OCI-LY7 (cell line): Measurements from ENCODE around the gene KRT39. TPM values are rescaled to one million over a fixed set of nuclear protein-coding genes. Genes with fewer than 3 reads are reported as not detected.

Source experiments
- BruUV-seq: library from RNA; stranded (reverse); fragments of 400-500 nt; replicated peaks from 2 replicates; lab custom pipeline; 2021; lab: Mats Ljungman, UMichigan
- CTCF ChIA-PET: fragments of 300-600 bp; sonication (Branson Sonifier 250); formaldehyde crosslinking; loops from one replicate; lab custom pipeline; 2022; ENCODE audit warnings: antibody characterized with exemption; ENCODE audit not compliant: unreplicated experiment; lab: Charles Lee
- POLR2A ChIA-PET: fragments of 300-600 bp; sonication (Branson Sonifier 250); formaldehyde crosslinking; loops from one replicate; lab custom pipeline; 2022; ENCODE audit warnings: antibody characterized with exemption; lab: Charles Lee
- DNase-seq: peaks from one replicate; pipeline ENCODE4 v3.0.0-alpha.2; 2015; ENCODE audit warnings: low spot score
- H2AFZ ChIP-seq: fragments of 200-600 bp; sonication (generic), shearing (Covaris generic); 2 replicates; pipeline ENCODE4 v1.6.1; 2014; ENCODE audit warnings: mild to moderate bottlenecking, antibody characterized with exemption, low read length, moderate library complexity
- H3K27ac ChIP-seq: fragments of 200-600 bp; sonication (generic); 2 replicates; pipeline ENCODE4 v1.5.1; 2014; ENCODE audit warnings: mixed run types, low read depth, mild to moderate bottlenecking, moderate library complexity, low read length, inconsistent platforms; ENCODE audit not compliant: poor library complexity, severe bottlenecking
- H3K36me3 ChIP-seq: fragments of 200-600 bp; sonication (generic); 2 replicates; pipeline ENCODE4 v1.6.1; 2014; ENCODE audit warnings: mild to moderate bottlenecking, antibody characterized with exemption, low read length, moderate library complexity, mixed read lengths; ENCODE audit not compliant: insufficient read depth
- H3K4me1 ChIP-seq: fragments of 200-600 bp; sonication (generic); 2 replicates; pipeline ENCODE4 v1.5.1; 2014; ENCODE audit warnings: mild to moderate bottlenecking, low read length; ENCODE audit not compliant: insufficient read depth, poor library complexity, severe bottlenecking
- H3K4me2 ChIP-seq: fragments of 200-600 bp; sonication (generic); 2 replicates; pipeline ENCODE4 v1.6.1; 2014; ENCODE audit warnings: mild to moderate bottlenecking, low read length
- H3K4me3 ChIP-seq: fragments of 200-600 bp; sonication (generic); 2 replicates; pipeline ENCODE4 v1.5.1; 2014; ENCODE audit warnings: mild to moderate bottlenecking, low read depth, low read length; ENCODE audit not compliant: poor library complexity, severe bottlenecking
- H3K79me2 ChIP-seq: fragments of 200-600 bp; sonication (generic); 2 replicates; pipeline ENCODE4 v1.6.1; 2016; ENCODE audit warnings: low read depth, mild to moderate bottlenecking, low read length, moderate library complexity, mixed read lengths; ENCODE audit not compliant: insufficient read depth
- H3K9me2 ChIP-seq: fragments of 200-600 bp; sonication (generic); 2 replicates; pipeline ENCODE4 v1.6.1; 2016; ENCODE audit warnings: mild to moderate bottlenecking, low read length, mixed read lengths; ENCODE audit not compliant: insufficient read depth
- H3K9me3 ChIP-seq: fragments of 200-600 bp; sonication (generic); 2 replicates; pipeline ENCODE4 v1.6.1; 2014; ENCODE audit warnings: mild to moderate bottlenecking, mixed run types, low read length, mixed read lengths
- H4K20me1 ChIP-seq: fragments of 200-600 bp; sonication (generic); 2 replicates; pipeline ENCODE4 v1.6.1; 2014; ENCODE audit warnings: mild to moderate bottlenecking, antibody characterized with exemption, low read length, moderate library complexity, mixed read lengths; ENCODE audit not compliant: insufficient read depth
- EZH2phosphoT487 ChIP-seq: fragments of 200-600 bp; sonication (generic); IDR thresholded peaks from 2 replicates; pipeline ENCODE4 v1.6.1; 2018; ENCODE audit warnings: low read depth, borderline replicate concordance, mild to moderate bottlenecking, mixed run types, antibody characterized with exemption, low read length, moderate library complexity, mixed read lengths
- intact Hi-C: fragments of 100-400 bp; cut with micrococcal nuclease; formaldehyde crosslinking; loops from one replicate; pipeline ENCODE4 v1.10.0; 2022; ENCODE audit not compliant: unreplicated experiment
- total RNA-seq, 2 experiments: library from RNA; depleted of rRNA in 1 of 2; stranded (reverse); fragments of >200 nt in 1 of 2; shearing (Covaris generic) in 1 of 2; gene quantifications; 2 replicates each; pipeline ENCODE4 v1.2.3, GENCODE V29; 2014 to 2022
- TF ChIP-seq, protein P1 (sequence below): fragments of 200-600 bp; sonication (generic); conservative IDR thresholded peaks from 2 replicates; pipeline ENCODE4 v1.5.1; 2014; ENCODE audit warnings: mild to moderate bottlenecking, antibody characterized with exemption, low read length, moderate library complexity, mixed read lengths

The KRT39 gene
- total RNA-seq, 2 experiments from 2014 or later, result not detected

GRCh38 chr17:40993084-40993483 is 26.3 kb upstream of the KRT39 start:
- Histone ChIP-seq H4K20me1 (no peaks in the 10 kb centered on the region), H3K4me3 (no peak overlapping the region), H3K79me2 (no peaks in the 10 kb centered on the region), H3K36me3 (no peaks in the 10 kb centered on the region), H3K4me1 (no peaks in the 10 kb centered on the region), H3K9me3 (no peaks in the 10 kb centered on the region), H3K9me2 (no peaks in the 10 kb centered on the region), H2AFZ (no peak overlapping the region), H3K4me2 (no peak overlapping the region), H3K27ac (no peak overlapping the region)
- intact Hi-C loops, result no loop called here
- ChIA-PET CTCF (no interaction called here), POLR2A (no interaction called here)
- TF ChIP-seq, protein P1, sequence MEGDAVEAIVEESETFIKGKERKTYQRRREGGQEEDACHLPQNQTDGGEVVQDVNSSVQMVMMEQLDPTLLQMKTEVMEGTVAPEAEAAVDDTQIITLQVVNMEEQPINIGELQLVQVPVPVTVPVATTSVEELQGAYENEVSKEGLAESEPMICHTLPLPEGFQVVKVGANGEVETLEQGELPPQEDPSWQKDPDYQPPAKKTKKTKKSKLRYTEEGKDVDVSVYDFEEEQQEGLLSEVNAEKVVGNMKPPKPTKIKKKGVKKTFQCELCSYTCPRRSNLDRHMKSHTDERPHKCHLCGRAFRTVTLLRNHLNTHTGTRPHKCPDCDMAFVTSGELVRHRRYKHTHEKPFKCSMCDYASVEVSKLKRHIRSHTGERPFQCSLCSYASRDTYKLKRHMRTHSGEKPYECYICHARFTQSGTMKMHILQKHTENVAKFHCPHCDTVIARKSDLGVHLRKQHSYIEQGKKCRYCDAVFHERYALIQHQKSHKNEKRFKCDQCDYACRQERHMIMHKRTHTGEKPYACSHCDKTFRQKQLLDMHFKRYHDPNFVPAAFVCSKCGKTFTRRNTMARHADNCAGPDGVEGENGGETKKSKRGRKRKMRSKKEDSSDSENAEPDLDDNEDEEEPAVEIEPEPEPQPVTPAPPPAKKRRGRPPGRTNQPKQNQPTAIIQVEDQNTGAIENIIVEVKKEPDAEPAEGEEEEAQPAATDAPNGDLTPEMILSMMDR, result no peak
- no peak for TF ChIP-seq EZH2phosphoT487
- no peak for DNase-seq
- BruUV-seq, result no TSS peak

- Histone ChIP-seq H3K9me2 (no peaks in the 10 kb centered on the region), H3K9me3 (no peaks in the 10 kb centered on the region), H3K27ac (no peak overlapping the region), H3K4me1 (no peaks in the 10 kb centered on the region), H3K4me2 (no peak overlapping the region), H2AFZ (no peak overlapping the region), H3K79me2 (no peaks in the 10 kb centered on the region), H4K20me1 (no peaks in the 10 kb centered on the region), H3K4me3 (no peak overlapping the region), H3K36me3 (no peaks in the 10 kb centered on the region)
- BruUV-seq, result no TSS peak
- CTCF ChIA-PET, result no interaction called here
- TF ChIP-seq, protein P1, result no peak
- TF ChIP-seq EZH2phosphoT487, result no peak
- DNase-seq, result no peak
- intact Hi-C loops, result no loop called here
- POLR2A ChIA-PET, result no interaction called here
Observed at GRCh38 chr17:40992666-40993065, 25.9 kb upstream of the KRT39 start.

DNA sequence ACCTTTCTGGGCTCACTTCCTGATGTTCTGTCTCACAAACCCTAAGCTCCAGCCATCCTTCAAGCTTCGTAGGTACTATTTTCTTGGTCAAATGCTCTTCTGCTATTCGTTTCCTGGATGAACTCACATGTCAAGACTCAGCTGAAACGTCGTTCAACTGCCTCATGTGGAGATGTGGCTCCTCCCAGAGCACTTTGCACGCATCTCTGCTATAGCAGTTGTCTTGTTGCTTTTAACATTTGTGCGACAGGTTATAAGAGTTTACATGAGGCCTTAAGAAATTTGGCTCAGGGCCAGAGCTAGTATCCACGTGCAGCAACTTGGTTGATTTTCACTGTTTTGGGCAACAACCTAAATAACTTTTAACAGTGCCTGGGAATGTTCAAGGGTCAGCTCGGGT is 20.2 kb upstream of the KRT39 start:
- no TSS peak for BruUV-seq
- CTCF ChIA-PET, result no interaction called here

More for the DNA sequence above, 20.2 kb upstream of the KRT39 start:
- no peak overlapping the region for H3K27ac ChIP-seq
- no peak overlapping the region; the same call in 1 of the 2 replicates for H2AFZ ChIP-seq
- no peaks in the 10 kb centered on the region for H4K20me1 ChIP-seq
- no peak for DNase-seq
- H3K4me3 ChIP-seq, result no peak overlapping the region
- no peaks in the 10 kb centered on the region for H3K9me3 ChIP-seq
- no peak overlapping the region for H3K4me2 ChIP-seq
- H3K79me2 ChIP-seq, result no peaks in the 10 kb centered on the region
- TF ChIP-seq, protein P1, result no peak
- TF ChIP-seq EZH2phosphoT487, result no peak
- no peaks in the 10 kb centered on the region for H3K36me3 ChIP-seq
- H3K9me2 ChIP-seq, result no peaks in the 10 kb centered on the region
- intact Hi-C loops, result no loop called here
- H3K4me1 ChIP-seq, result no peaks in the 10 kb centered on the region
- POLR2A ChIA-PET, result no interaction called here
